A549 (cell line): ENCODE data around the gene LRRC14B. TPM values are rescaled to one million over a fixed set of nuclear protein-coding genes. Genes with fewer than 3 reads are reported as not detected.
"Not testable (repeated sequence)": the region's sequence is repeated elsewhere in the genome, so short reads cannot be mapped to it uniquely, and the experiment has no call there.

Source experiments
- ATAC-seq, 2 experiments: fragments of 200-7000 bp in 1 of 2; fragments of >200 bp in 1 of 2; cut with Nextera tagmentation in 1 of 2; cut with Tn5 transposase in 1 of 2; 3 replicates each; pipeline versions ENCODE4 v1.8.0 to v1.9.1; 2018 to 2020; ENCODE audit warnings: mild to moderate bottlenecking in 1 of 2, moderate library complexity in 1 of 2
- CTCF ChIA-PET: fragments of 300-600 bp; sonication (Branson Sonifier 250); formaldehyde crosslinking; extraction: SDS; loops from one replicate; lab custom pipeline; 2021; ENCODE audit warnings: antibody characterized with exemption, inconsistent platforms; lab: Yijun Ruan, JAX
- POLR2A ChIA-PET: fragments of 350-600 bp; formaldehyde crosslinking; extraction: SDS; loops from one replicate; lab custom pipeline; 2021; ENCODE audit warnings: antibody characterized with exemption, inconsistent platforms; lab: Yijun Ruan, JAX
- DNase-seq, 2 experiments: peaks; one replicate each; pipeline versions ENCODE4 v3.0.0 to v3.0.0-alpha.2; 2011 to 2016; ENCODE audit warnings: low read depth in 1 of 2, low spot score in 1 of 2
- FAIRE-seq: peaks from 2 replicates; lab custom pipeline; 2011; peaks lifted over from hg19 to GRCh38; lab: Jason Lieb, UNC
- H3K27ac ChIP-seq, 2 experiments: fragments of >200 bp; sonication (Bioruptor Twin); formaldehyde crosslinking; 3 replicates each; pipeline ENCODE4 v1.5.1; 2016 to 2017
- H3K4me1 ChIP-seq: fragments of >200 bp; sonication (Bioruptor Twin); formaldehyde crosslinking; 3 replicates; pipeline ENCODE4 v1.6.1; 2016
- H3K4me2 ChIP-seq: fragments of >200 bp; sonication (Bioruptor Twin); formaldehyde crosslinking; 3 replicates; pipeline ENCODE4 v1.6.1; 2016
- H3K4me3 ChIP-seq: fragments of >200 bp; sonication (Bioruptor Twin); formaldehyde crosslinking; 3 replicates; pipeline ENCODE4 v1.5.1; 2016
- H3K9me3 ChIP-seq: fragments of >200 bp; sonication (Bioruptor Twin); formaldehyde crosslinking; 3 replicates; pipeline ENCODE4 v1.6.1; 2016
- CEBPB ChIP-seq, 2 experiments: fragments of >200 bp in 1 of 2; sonication (Bioruptor Twin) in 1 of 2; formaldehyde crosslinking in 1 of 2; IDR thresholded peaks; 2 replicates each; pipeline ENCODE4 v1.6.1; 2012 to 2016
- EP300 ChIP-seq, 2 experiments: fragments of >200 bp; sonication (Bioruptor Twin); formaldehyde crosslinking; IDR thresholded peaks; 2 replicates in 1 of 2; 3 replicates in 1 of 2; pipeline ENCODE4 v1.6.1; 2016 to 2017
- FOXS1 ChIP-seq: fragments of 250-450 bp; sonication (Bioruptor Pico); IDR thresholded peaks from 2 replicates; pipeline ENCODE4 v1.5.0; 2020; ENCODE audit warnings: mild to moderate bottlenecking, moderate library complexity
- HDAC2 ChIP-seq: fragments of 200-600 bp; sonication (generic); IDR thresholded peaks from 2 replicates; pipeline ENCODE4 v1.6.1; 2016
- HOXB5 ChIP-seq: fragments of 250-450 bp; sonication (Bioruptor Pico); IDR thresholded peaks from 2 replicates; pipeline ENCODE4 v1.5.0; 2020; ENCODE audit warnings: mild to moderate bottlenecking, moderate library complexity
- JUN ChIP-seq, 2 experiments: fragments of >200 bp; sonication (Bioruptor Twin); formaldehyde crosslinking; IDR thresholded peaks; 2 replicates in 1 of 2; 3 replicates in 1 of 2; pipeline ENCODE4 v1.6.1; 2016 to 2017
- JUNB ChIP-seq: fragments of >200 bp; sonication (Bioruptor Twin); formaldehyde crosslinking; IDR thresholded peaks from 2 replicates; pipeline ENCODE4 v1.6.1; 2016
- MAFK ChIP-seq: fragments of 450-650 bp; IDR thresholded peaks from 2 replicates; pipeline ENCODE4 v1.6.1; 2014; ENCODE audit not compliant: partially characterized antibody
- NPAS2 ChIP-seq: fragments of 250-450 bp; sonication (Bioruptor Pico); IDR thresholded peaks from 2 replicates; pipeline ENCODE4 v1.8.0; 2022; ENCODE audit warnings: mild to moderate bottlenecking, moderate library complexity, borderline replicate concordance
- PHF8 ChIP-seq: fragments of 200-600 bp; sonication (generic); IDR thresholded peaks from 2 replicates; pipeline ENCODE4 v1.6.1; 2016; ENCODE audit warnings: low read depth, mild to moderate bottlenecking, antibody characterized with exemption, moderate library complexity, borderline replicate concordance
- POLR2A ChIP-seq: IDR thresholded peaks from 2 replicates; pipeline ENCODE4 v1.6.1; 2012; ENCODE audit warnings: mild to moderate bottlenecking, low read length
- POLR2AphosphoS2 ChIP-seq: conservative IDR thresholded peaks from 2 replicates; pipeline ENCODE4 v1.6.1; 2012; ENCODE audit warnings: low read length, improper control_type of control experiment, inconsistent platforms
- SREBF2 ChIP-seq: fragments of 450-650 bp; IDR thresholded peaks from 2 replicates; pipeline ENCODE4 v1.6.1; 2014; ENCODE audit warnings: mild to moderate bottlenecking, moderate library complexity
- TFCP2L1 ChIP-seq: fragments of 250-450 bp; sonication (Bioruptor Pico); IDR thresholded peaks from 2 replicates; pipeline ENCODE4 v1.5.0; 2021; ENCODE audit warnings: mild to moderate bottlenecking
- WGBS: methylation state at CpG from one replicate; pipeline ENCODE4 v1.1.6; 2017; ENCODE audit errors: missing lambda C conversion rate; 5-methylcytosine and 5-hydroxymethylcytosine counted together
- polyA plus RNA-seq, 4 experiments: library from polyadenylated mRNA; depleted of rRNA in 3 of 4; stranded (reverse); fragments of >200 nt; fragmentation: RNase III in 1 of 4; extraction: RNeasy Plus Mini Kit Qiagen cat#74134 plus additional on column Dnase treatment in 1 of 4; gene quantifications; 2 replicates in 3 of 4; 3 replicates in 1 of 4; pipeline ENCODE4 v1.2.3, GENCODE V29; 2011 to 2017
- TF ChIP-seq, protein P1 (sequence below): fragments of >200 bp; sonication (Bioruptor Twin); formaldehyde crosslinking; IDR thresholded peaks from 3 replicates; pipeline ENCODE4 v1.5.1; 2016
- TF ChIP-seq, protein P2 (sequence below): fragments of 250-450 bp; sonication (Bioruptor Pico); IDR thresholded peaks from 2 replicates; pipeline ENCODE4 v1.5.0; 2020; ENCODE audit warnings: low read depth, mild to moderate bottlenecking, moderate library complexity
- TF ChIP-seq, protein P3 (sequence below): fragments of 450-650 bp; IDR thresholded peaks from 2 replicates; pipeline ENCODE4 v1.6.1; 2014; ENCODE audit warnings: antibody characterized with exemption
- TF ChIP-seq, protein P4 (sequence below): fragments of >200 bp; sonication (Bioruptor Twin); formaldehyde crosslinking; IDR thresholded peaks from 2 replicates; pipeline ENCODE4 v1.6.1; 2016

Gene LRRC14B
- polyA plus RNA-seq, 2 of the 4 experiments (the other 2 are of a cell fraction), result not detected

- TF ChIP-seq HOXB5 (CRISPR knock-in tag), result no peak
Measured at GRCh38 chr5:208449-209114, 17.3 kb downstream of the LRRC14B start (continued).

DNA sequence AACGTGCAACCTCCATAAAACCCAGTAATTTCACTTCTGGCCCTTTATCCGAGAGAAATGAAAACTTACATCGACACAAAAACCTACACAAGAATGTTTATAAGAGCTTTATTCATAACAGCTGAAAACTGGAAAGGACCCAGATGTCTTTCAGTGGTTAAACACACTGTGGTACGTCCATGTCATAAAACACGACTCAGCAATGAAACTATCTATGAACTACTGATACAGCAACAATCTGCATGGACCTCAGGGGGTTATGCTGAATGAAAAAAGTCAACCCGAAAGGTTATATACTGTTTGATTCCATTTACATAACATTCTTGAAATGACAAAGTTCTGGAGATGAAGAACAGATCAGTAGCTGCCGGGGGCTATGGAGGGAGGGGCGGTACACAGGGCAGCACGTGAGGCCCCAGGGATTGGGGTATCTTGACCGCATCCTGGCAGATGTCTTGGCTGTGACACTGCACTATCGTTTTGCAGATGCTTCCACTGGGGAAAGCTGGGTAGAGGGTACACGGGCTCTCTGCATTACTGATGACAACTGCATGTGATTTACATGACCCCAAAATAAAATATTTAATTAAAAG lies 22.6 kb downstream of the LRRC14B start:
- ChIA-PET CTCF (interaction anchor here (1.1 kb wide), 1 partner anchor 8 kb away, joined by 3 read pairs; no protein-coding TSS in a partner anchor), POLR2A (no interaction called here)
- TF ChIP-seq, protein P1, sequence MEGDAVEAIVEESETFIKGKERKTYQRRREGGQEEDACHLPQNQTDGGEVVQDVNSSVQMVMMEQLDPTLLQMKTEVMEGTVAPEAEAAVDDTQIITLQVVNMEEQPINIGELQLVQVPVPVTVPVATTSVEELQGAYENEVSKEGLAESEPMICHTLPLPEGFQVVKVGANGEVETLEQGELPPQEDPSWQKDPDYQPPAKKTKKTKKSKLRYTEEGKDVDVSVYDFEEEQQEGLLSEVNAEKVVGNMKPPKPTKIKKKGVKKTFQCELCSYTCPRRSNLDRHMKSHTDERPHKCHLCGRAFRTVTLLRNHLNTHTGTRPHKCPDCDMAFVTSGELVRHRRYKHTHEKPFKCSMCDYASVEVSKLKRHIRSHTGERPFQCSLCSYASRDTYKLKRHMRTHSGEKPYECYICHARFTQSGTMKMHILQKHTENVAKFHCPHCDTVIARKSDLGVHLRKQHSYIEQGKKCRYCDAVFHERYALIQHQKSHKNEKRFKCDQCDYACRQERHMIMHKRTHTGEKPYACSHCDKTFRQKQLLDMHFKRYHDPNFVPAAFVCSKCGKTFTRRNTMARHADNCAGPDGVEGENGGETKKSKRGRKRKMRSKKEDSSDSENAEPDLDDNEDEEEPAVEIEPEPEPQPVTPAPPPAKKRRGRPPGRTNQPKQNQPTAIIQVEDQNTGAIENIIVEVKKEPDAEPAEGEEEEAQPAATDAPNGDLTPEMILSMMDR, result no peak
- TF ChIP-seq POLR2A (no peak), FOXS1 (CRISPR knock-in tag) (no peak), MAFK (no peak), JUNB (no peak), HDAC2 (no peak), TFCP2L1 (CRISPR knock-in tag) (no peak), NPAS2 (no peak), PHF8 (no peak), CEBPB (IDR thresholded peaks at IDR 0.05) (no peak), EP300 (IDR thresholded peaks at IDR 0.05) (no peak), SREBF2 (no peak), JUN (IDR thresholded peaks at IDR 0.05) (no peak), POLR2AphosphoS2 (no peak)
- TF ChIP-seq, protein P2, sequence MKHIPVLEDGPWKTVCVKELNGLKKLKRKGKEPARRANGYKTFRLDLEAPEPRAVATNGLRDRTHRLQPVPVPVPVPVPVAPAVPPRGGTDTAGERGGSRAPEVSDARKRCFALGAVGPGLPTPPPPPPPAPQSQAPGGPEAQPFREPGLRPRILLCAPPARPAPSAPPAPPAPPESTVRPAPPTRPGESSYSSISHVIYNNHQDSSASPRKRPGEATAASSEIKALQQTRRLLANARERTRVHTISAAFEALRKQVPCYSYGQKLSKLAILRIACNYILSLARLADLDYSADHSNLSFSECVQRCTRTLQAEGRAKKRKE (CRISPR knock-in tag), result no peak
- TF ChIP-seq, protein P3, sequence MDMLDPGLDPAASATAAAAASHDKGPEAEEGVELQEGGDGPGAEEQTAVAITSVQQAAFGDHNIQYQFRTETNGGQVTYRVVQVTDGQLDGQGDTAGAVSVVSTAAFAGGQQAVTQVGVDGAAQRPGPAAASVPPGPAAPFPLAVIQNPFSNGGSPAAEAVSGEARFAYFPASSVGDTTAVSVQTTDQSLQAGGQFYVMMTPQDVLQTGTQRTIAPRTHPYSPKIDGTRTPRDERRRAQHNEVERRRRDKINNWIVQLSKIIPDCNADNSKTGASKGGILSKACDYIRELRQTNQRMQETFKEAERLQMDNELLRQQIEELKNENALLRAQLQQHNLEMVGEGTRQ, result no peak
- TF ChIP-seq, protein P4, sequence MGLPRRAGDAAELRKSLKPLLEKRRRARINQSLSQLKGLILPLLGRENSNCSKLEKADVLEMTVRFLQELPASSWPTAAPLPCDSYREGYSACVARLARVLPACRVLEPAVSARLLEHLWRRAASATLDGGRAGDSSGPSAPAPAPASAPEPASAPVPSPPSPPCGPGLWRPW, result no peak
- no peak overlapping the region for H3K4me2 ChIP-seq
- H3K9me3 ChIP-seq, result no peaks in the 10 kb centered on the region
- WGBS, result 95% methylated on average over 12 of the region's 12 CpGs
- H3K4me3 ChIP-seq, result no peak overlapping the region
- no peak for FAIRE-seq
- H3K4me1 ChIP-seq, result peaks cover 6% of the 10 kb centered on the region; the same call in 1 of the 3 replicates
- ATAC-seq, result no peak
- no peak overlapping the region for H3K27ac ChIP-seq
- DNase-seq, result no peak

DNA sequence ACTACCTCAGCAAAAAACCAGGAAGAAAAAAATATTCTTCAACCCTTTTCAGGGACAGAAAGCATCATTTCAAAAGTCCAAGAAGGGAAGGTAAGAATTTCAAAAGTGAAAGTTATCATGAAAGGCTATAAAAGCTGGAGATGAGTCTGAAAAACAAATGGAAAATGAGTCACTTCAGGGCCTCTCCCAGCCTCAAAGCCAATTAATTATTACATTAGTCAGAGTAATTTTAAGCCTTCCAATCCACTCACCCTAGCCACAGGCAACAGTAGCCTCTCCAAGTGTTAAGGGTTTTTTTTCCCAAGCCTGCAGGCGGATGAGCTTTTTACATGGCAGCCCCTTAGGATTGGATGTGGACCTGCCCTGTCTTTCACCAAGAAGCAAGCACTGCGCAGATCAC lies 24.0 kb downstream of the LRRC14B start:
- peaks cover 17% of the 10 kb centered on the region for H3K4me1 ChIP-seq
- H3K27ac ChIP-seq, H3K4me3 ChIP-seq, ATAC-seq, H3K9me3 ChIP-seq, FAIRE-seq, CTCF ChIA-PET, DNase-seq, POLR2A ChIA-PET: not testable (repeated sequence)
- WGBS, result 97% methylated on average over 2 of the region's 2 CpGs
- H3K4me2 ChIP-seq, result 0 out of 3 replicates have a peak overlapping the region, but pooled peaks have one; percentile 12

DNA sequence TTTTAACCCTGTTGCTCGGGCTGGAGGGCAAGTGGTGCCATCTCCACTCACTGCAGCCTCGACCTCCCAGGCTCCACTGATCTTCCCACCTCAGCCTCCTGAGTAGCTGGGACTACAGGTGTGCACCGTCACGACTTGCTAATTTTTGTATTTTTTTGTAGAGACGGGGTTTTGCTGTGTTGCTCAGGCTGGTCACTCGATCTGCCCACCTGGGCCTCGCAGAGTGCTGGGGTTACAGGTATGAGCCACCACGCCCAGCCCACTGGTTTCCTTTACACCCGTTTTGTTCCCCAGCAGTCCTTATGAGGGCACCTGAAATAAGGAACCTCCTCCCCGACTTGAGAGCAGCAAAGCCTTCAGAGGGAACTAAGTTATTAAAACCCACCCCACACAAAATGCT lies 24.8 kb downstream of the LRRC14B start:
- ATAC-seq, CTCF ChIA-PET, H3K9me3 ChIP-seq, H3K27ac ChIP-seq, POLR2A ChIA-PET, DNase-seq, H3K4me3 ChIP-seq, H3K4me2 ChIP-seq, FAIRE-seq: not testable (repeated sequence)
- WGBS, result 91% methylated on average over 9 of the region's 10 CpGs
- H3K4me1 ChIP-seq, result peaks cover 20% of the 10 kb centered on the region
